Caco-2 (cell line): ENCODE data around the gene LENG1. TPM values are rescaled to one million over a fixed set of nuclear protein-coding genes. Genes with fewer than 3 reads are reported as not detected.

Experiments
- BruUV-seq: library from RNA; stranded (reverse); fragments of 400-500 nt; replicated peaks from 2 replicates; lab custom pipeline; 2021; lab: Mats Ljungman, UMichigan
- CTCF ChIA-PET: fragments of 300-600 bp; sonication (Branson Sonifier 250); formaldehyde crosslinking; loops from one replicate; lab custom pipeline; 2022; ENCODE audit warnings: antibody characterized with exemption; lab: Charles Lee
- POLR2A ChIA-PET: fragments of 300-600 bp; sonication (Branson Sonifier 250); formaldehyde crosslinking; loops from one replicate; lab custom pipeline; 2022; ENCODE audit warnings: antibody characterized with exemption; lab: Charles Lee
- DNase-seq, 2 experiments: peaks; one replicate each; pipeline versions ENCODE4 v3.0.0 to v3.0.0-alpha.2; 2020 to 2022
- H3K27me3 ChIP-seq: replicated peaks from 2 replicates; pipeline ENCODE4 v1.6.0; 2011; ENCODE audit warnings: low read length; ENCODE audit not compliant: control insufficient read depth, insufficient read depth
- H3K36me3 ChIP-seq: 2 replicates; pipeline ENCODE4 v1.5.1; 2011; ENCODE audit warnings: low read length; ENCODE audit not compliant: control insufficient read depth, insufficient read depth
- H3K4me1 ChIP-seq: fragments of 250-450 bp; sonication (Bioruptor Pico); 2 replicates; pipeline ENCODE4 v1.5.1; 2020; ENCODE audit warnings: mild to moderate bottlenecking
- H3K4me3 ChIP-seq: 2 replicates; pipeline ENCODE4 v1.5.1; 2011; ENCODE audit warnings: low read depth, mild to moderate bottlenecking, control low read depth, low read length
- H3K9me3 ChIP-seq: fragments of 250-450 bp; sonication (Bioruptor Pico); 2 replicates; pipeline ENCODE4 v1.5.1; 2020; ENCODE audit warnings: mild to moderate bottlenecking, moderate library complexity
- H3K27ac Mint-ChIP-seq: one replicate; pipeline ENCODE4 v1.8.0; 2022; ENCODE audit warnings: mixed read lengths; ENCODE audit not compliant: unreplicated experiment
- H3K27me3 Mint-ChIP-seq: one replicate; pipeline ENCODE4 v1.8.0; 2022; ENCODE audit warnings: mixed read lengths; ENCODE audit not compliant: insufficient read depth, unreplicated experiment
- H3K36me3 Mint-ChIP-seq: one replicate; pipeline ENCODE4 v1.8.0; 2022; ENCODE audit warnings: mild to moderate bottlenecking, mixed read lengths; ENCODE audit not compliant: insufficient read depth, unreplicated experiment
- H3K4me1 Mint-ChIP-seq: one replicate; pipeline ENCODE4 v1.8.0; 2022; ENCODE audit warnings: low read depth, mixed read lengths; ENCODE audit not compliant: unreplicated experiment
- H3K4me3 Mint-ChIP-seq: one replicate; pipeline ENCODE4 v1.8.0; 2022; ENCODE audit warnings: mild to moderate bottlenecking, moderate library complexity, mixed read lengths; ENCODE audit not compliant: unreplicated experiment
- H3K9me3 Mint-ChIP-seq: one replicate; pipeline ENCODE4 v1.8.0; 2022; ENCODE audit warnings: mixed read lengths; ENCODE audit not compliant: unreplicated experiment
- CTCF ChIP-seq, 2 experiments: fragments of 200-600 bp in 1 of 2; IDR thresholded peaks; 1 replicate in 1 of 2; 2 replicates in 1 of 2; pipeline versions ENCODE4 v1.5.1 to v1.8.0; 2011 to 2022; ENCODE audit warnings: antibody characterized with exemption in 1 of 2, control low read depth in 1 of 2, inconsistent platforms in 1 of 2, low read depth in 1 of 2, low read length in 1 of 2, mild to moderate bottlenecking in 1 of 2, moderate library complexity in 1 of 2; ENCODE audit not compliant: insufficient read depth in 1 of 2, severe bottlenecking in 1 of 2, unreplicated experiment in 1 of 2
- intact Hi-C: fragments of 100-400 bp; cut with micrococcal nuclease; formaldehyde crosslinking; loops from one replicate; pipeline ENCODE4 v1.10.0; 2022; ENCODE audit not compliant: unreplicated experiment
- total RNA-seq: library from RNA; stranded (reverse); gene quantifications from 2 replicates; pipeline ENCODE4 v1.2.3, GENCODE V29; 2022

Gene LENG1
- total RNA-seq, 1 experiment from 2014 or later: 6.9 TPM

- Histone ChIP-seq H3K36me3 (peaks cover 2% of the 10 kb centered on the region; the same call in 1 of the 2 replicates), H3K27me3 (no peaks in the 10 kb centered on the region), H3K4me1 (no peaks in the 10 kb centered on the region), H3K4me3 (no peak overlapping the region), H3K9me3 (no peaks in the 10 kb centered on the region)
- intact Hi-C loops: no loop called here
- Mint-ChIP-seq H3K4me1 (peaks cover 7% of the 10 kb centered on the region), H3K27me3 (no peaks in the 10 kb centered on the region), H3K4me3 (no peak overlapping the region), H3K36me3 (peaks cover 35% of the 10 kb centered on the region), H3K27ac (no peak overlapping the region), H3K9me3 (no peaks in the 10 kb centered on the region)
- CTCF ChIA-PET: no interaction called here
- POLR2A ChIA-PET: no interaction called here
- DNase-seq: no peak
- TF ChIP-seq CTCF (IDR thresholded peaks at IDR 0.05; ENCODE audit: insufficient read depth in 1 of 2, low read depth in 1 of 2, low read length in 1 of 2, severe bottlenecking in 1 of 2, unreplicated experiment in 1 of 2): no peak
- BruUV-seq: no TSS peak
Observed at GRCh38 chr19:54129617-54129996, 29.9 kb downstream of the LENG1 start.

- CTCF ChIA-PET: no interaction called here
- H3K27me3 Mint-ChIP-seq: no peaks in the 10 kb centered on the region
- H3K36me3 Mint-ChIP-seq: peaks cover 34% of the 10 kb centered on the region
- DNase-seq: no peak
- H3K9me3 ChIP-seq: no peaks in the 10 kb centered on the region
- H3K27me3 ChIP-seq: no peaks in the 10 kb centered on the region
- TF ChIP-seq CTCF (IDR thresholded peaks at IDR 0.05; ENCODE audit: insufficient read depth in 1 of 2, low read depth in 1 of 2, low read length in 1 of 2, severe bottlenecking in 1 of 2, unreplicated experiment in 1 of 2): no peak
- H3K4me1 ChIP-seq: no peaks in the 10 kb centered on the region
- no TSS peak for BruUV-seq
- intact Hi-C loops: no loop called here
- H3K4me3 Mint-ChIP-seq: no peak overlapping the region
- no peaks in the 10 kb centered on the region for H3K9me3 Mint-ChIP-seq
- POLR2A ChIA-PET: no interaction called here
- no peak overlapping the region for H3K27ac Mint-ChIP-seq
- H3K4me3 ChIP-seq: no peak overlapping the region
- peaks cover 3% of the 10 kb centered on the region; the same call in 1 of the 2 replicates for H3K36me3 ChIP-seq
- peaks cover under 1% of the 10 kb centered on the region for H3K4me1 Mint-ChIP-seq
Observed at GRCh38 chr19:54128796-54129616, 30.5 kb downstream of the LENG1 start.

- intact Hi-C loops: no loop called here
- CTCF ChIA-PET: no interaction called here
- Mint-ChIP-seq H3K4me1 (no peaks in the 10 kb centered on the region), H3K27me3 (no peaks in the 10 kb centered on the region), H3K4me3 (no peak overlapping the region), H3K36me3 (peaks cover 36% of the 10 kb centered on the region), H3K9me3 (no peaks in the 10 kb centered on the region), H3K27ac (no peak overlapping the region)
- POLR2A ChIA-PET: no interaction called here
- peaks cover 3% of the 10 kb centered on the region; the same call in 1 of the 2 replicates for H3K36me3 ChIP-seq
- BruUV-seq: no TSS peak
- H3K4me3 ChIP-seq: no peak overlapping the region
- DNase-seq: no peak
- H3K4me1 ChIP-seq: no peaks in the 10 kb centered on the region
- H3K9me3 ChIP-seq: no peaks in the 10 kb centered on the region
- no peaks in the 10 kb centered on the region for H3K27me3 ChIP-seq
- no peak for TF ChIP-seq CTCF (IDR thresholded peaks at IDR 0.05; ENCODE audit: insufficient read depth in 1 of 2, low read depth in 1 of 2, low read length in 1 of 2, severe bottlenecking in 1 of 2, unreplicated experiment in 1 of 2)
Observed at GRCh38 chr19:54128441-54128725, 31.1 kb downstream of the LENG1 start.
